NCI-H446 treated with DMSO at 0.1 percent for 48 hours (cell line): ENCODE results near the gene WBP1.
"Not testable (repeated sequence)": the region's sequence is repeated elsewhere in the genome, so short reads cannot be mapped to it uniquely, and the experiment has no call there.

Source experiments
- DNase-seq: peaks from one replicate; lab custom pipeline; 2025; lab: John Stamatoyannopoulos, UW

Gene WBP1

GRCh38 chr2:74454654-74455511 is 3.4 kb upstream of the WBP1 start, which contains the start of gene INO80B:
Gene INO80B, plus strand, starts transcription at chr2:74455087. Its CDS starts 30 bp downstream, at chr2:74455117.
- DNase-seq = peak; percentile 91

GRCh38 chr2:74457129-74457548 is 1.1 kb upstream of the WBP1 start:
- no peak for DNase-seq

GRCh38 chr2:74457549-74458131 is 598 bp upstream of the WBP1 start:
- no peak for DNase-seq

- no peak for DNase-seq
Observed at GRCh38 chr2:74458938-74459363, 713 bp downstream of the WBP1 start.

- not testable (repeated sequence) for DNase-seq
Observed at GRCh38 chr2:74459503-74460118, 1.4 kb downstream of the WBP1 start.

GRCh38 chr2:74460187-74460586 is 1.9 kb downstream of the WBP1 start:
- not testable (repeated sequence) for DNase-seq

- no peak for DNase-seq
Observed at GRCh38 chr2:74461187-74462053, 3.2 kb downstream of the WBP1 start.

- DNase-seq = no peak
Observed at GRCh38 chr2:74462054-74462785, 4.0 kb downstream of the WBP1 start.

- DNase-seq = no peak
Observed at GRCh38 chr2:74462786-74463105, 4.5 kb downstream of the WBP1 start.

- no peak for DNase-seq
Observed at GRCh38 chr2:74464406-74464805, 6.2 kb downstream of the WBP1 start.

- not testable (repeated sequence) for DNase-seq
Observed at GRCh38 chr2:74470742-74471141, 12.5 kb downstream of the WBP1 start.

- DNase-seq = no peak
Observed at GRCh38 chr2:74471332-74472065, 13.3 kb downstream of the WBP1 start.

- peak; percentile 76 for DNase-seq
Observed at GRCh38 chr2:74472086-74472944, 14.1 kb downstream of the WBP1 start, which contains the start of gene MRPL53. Gene MRPL53, minus strand, starts transcription at chr2:74472680. Its CDS starts 20 bp downstream, at chr2:74472660.

GRCh38 chr2:74472945-74473258 is 14.7 kb downstream of the WBP1 start:
- DNase-seq = no peak

GRCh38 chr2:74474481-74474880 is 16.2 kb downstream of the WBP1 start:
- no peak for DNase-seq

GRCh38 chr2:74474899-74475298 is 16.7 kb downstream of the WBP1 start:
- no peak for DNase-seq

- DNase-seq = no peak
Observed at GRCh38 chr2:74481431-74481830, 23.2 kb downstream of the WBP1 start.

GRCh38 chr2:74481961-74482800 is 23.9 kb downstream of the WBP1 start:
- no peak for DNase-seq
